ENCODE results near the gene FGGY.

FGGY gene

GRCh38 chr1:59390307-59390706, 93.4 kb downstream of the FGGY start:
- DNase-seq (ENCODE audit: extremely low spot score): no peak
- no peak for TF ChIP-seq CTCF (IDR thresholded peaks at IDR 0.05; ENCODE audit: control extremely low read depth, extremely low read depth, low read depth, missing control alignments)
- ChIA-PET POLR2A (no interaction called here), CTCF (interaction anchor here (1.3 to 1.4 kb wide), 3 partner anchors 14 to 100 kb away, joined by 3 to 4 read pairs (median 3); no protein-coding TSS in a partner anchor)

GRCh38 chr1:59391212-59392179, 94.6 kb downstream of the FGGY start:
- TF ChIP-seq CTCF (IDR thresholded peaks at IDR 0.05; ENCODE audit: control extremely low read depth, extremely low read depth, low read depth, missing control alignments): no peak
- CTCF ChIA-PET: no interaction called here

GRCh38 chr1:59393211-59394180, 96.6 kb downstream of the FGGY start:
- no peak for DNase-seq (ENCODE audit: extremely low spot score)
- POLR2A ChIA-PET: no interaction called here
- TF ChIP-seq CTCF (IDR thresholded peaks at IDR 0.05; ENCODE audit: control extremely low read depth, extremely low read depth, low read depth, missing control alignments): no peak
- CTCF ChIA-PET: interaction anchor here (1.2 to 1.4 kb wide), 4 partner anchors 8 to 39 kb away, joined by 3 read pairs; no protein-coding TSS in a partner anchor

More at GRCh38 chr1:59391212-59392179, 94.6 kb downstream of the FGGY start:
- DNase-seq (ENCODE audit: extremely low spot score): no peak
- POLR2A ChIA-PET: no interaction called here

DNA sequence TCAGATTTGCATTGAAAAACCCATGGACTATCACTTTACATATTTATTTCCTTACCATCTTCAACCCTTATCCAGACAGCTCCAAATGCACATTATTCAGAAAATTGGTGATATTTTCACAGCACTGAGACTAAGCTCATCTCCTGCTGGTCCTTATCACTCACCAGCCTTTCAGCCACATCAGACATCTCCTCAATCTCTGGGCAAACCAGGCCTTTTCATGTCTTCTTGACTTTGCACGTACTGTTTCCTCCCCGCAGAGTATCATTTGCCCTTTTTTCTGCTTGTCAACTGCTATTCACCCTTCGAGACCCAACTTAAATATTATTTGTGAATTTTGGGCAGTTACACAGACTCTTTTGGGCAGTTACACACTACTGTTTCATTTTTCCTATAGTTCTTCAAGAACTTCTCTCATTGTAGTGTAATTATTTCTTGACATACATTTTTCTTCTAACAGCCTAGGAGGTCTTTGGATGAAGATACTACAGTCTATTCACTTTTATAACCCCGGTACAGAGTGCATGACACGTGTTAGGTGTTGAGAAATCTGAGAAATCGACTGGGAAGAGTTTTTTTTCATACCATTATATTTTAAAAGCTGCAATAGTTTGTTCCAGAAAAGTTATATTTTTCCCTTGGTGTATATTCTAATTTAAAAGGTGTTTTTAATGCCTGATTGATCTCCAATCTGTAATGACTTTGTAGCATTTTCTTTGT, 98.0 kb downstream of the FGGY start:
- ChIA-PET CTCF (interaction anchor here (1.1 to 1.4 kb wide), 2 partner anchors 20 to 39 kb away, joined by 3 read pairs; no protein-coding TSS in a partner anchor), POLR2A (no interaction called here)
- no peak for DNase-seq (ENCODE audit: extremely low spot score)
- no peak for TF ChIP-seq CTCF (IDR thresholded peaks at IDR 0.05; ENCODE audit: control extremely low read depth, extremely low read depth, low read depth, missing control alignments)

DNA sequence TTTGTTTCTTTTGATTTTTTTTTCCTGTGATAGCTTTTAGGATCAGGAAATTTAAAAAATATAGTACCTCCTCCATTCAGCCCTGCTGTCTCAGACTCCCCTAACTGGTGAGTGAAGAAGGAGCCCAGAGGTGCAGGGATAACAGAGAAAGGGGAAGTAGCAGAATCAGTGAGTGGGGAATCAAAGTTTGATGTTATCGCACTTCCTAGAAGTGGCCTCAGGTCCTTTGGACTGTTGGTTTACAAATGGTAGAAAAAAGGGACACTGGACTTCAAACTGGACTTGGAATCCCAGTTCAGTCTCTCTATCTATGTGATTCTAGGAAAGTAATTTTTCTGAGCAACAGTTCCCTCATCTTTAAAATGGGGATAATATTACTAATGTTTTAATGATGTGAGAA, 99.5 kb downstream of the FGGY start:
- ChIA-PET CTCF (interaction anchor here (1.1 to 1.4 kb wide), 3 partner anchors 19 to 44 kb away, joined by 3 read pairs; no protein-coding TSS in a partner anchor), POLR2A (no interaction called here)
- no peak for TF ChIP-seq CTCF (IDR thresholded peaks at IDR 0.05; ENCODE audit: control extremely low read depth, extremely low read depth, low read depth, missing control alignments)
- no peak for DNase-seq (ENCODE audit: extremely low spot score)
